Measurements from ENCODE around the gene STK40.

The STK40 gene

GRCh38 chr1:36385410-36386264 is at the start of gene STK40:
TSS of gene STK40 (minus strand) at chr1:36385924. CDS start at chr1:36361332, 24,592 bp downstream.
- DNase-seq = peak; percentile 98

GRCh38 chr1:36433102-36433501 is 47.4 kb upstream of the STK40 start:
- DNase-seq = no peak

GRCh38 chr1:36432616-36433015 is 46.9 kb upstream of the STK40 start:
- no peak for DNase-seq

- DNase-seq = peak in 1 of 2 experiments; percentile 11
These were observed 40.1 kb upstream of the STK40 start for GRCh38 chr1:36425791-36426190.

GRCh38 chr1:36421649-36422048 is 35.9 kb upstream of the STK40 start:
- no peak for DNase-seq

GRCh38 chr1:36420836-36421317 is 35.2 kb upstream of the STK40 start:
- peak; percentile 97 to 98 for DNase-seq

- no peak for DNase-seq
These were observed 34.7 kb upstream of the STK40 start for GRCh38 chr1:36420409-36420808.

- DNase-seq = no peak
These were observed 33.8 kb upstream of the STK40 start for GRCh38 chr1:36419569-36419968.

GRCh38 chr1:36419140-36419539 is 33.4 kb upstream of the STK40 start:
- DNase-seq = no peak

- DNase-seq = no peak
These were observed 32.2 kb upstream of the STK40 start for GRCh38 chr1:36417931-36418330.

GRCh38 chr1:36415661-36416326 is 30.1 kb upstream of the STK40 start:
- no peak for DNase-seq

- DNase-seq = no peak
These were observed 28.7 kb upstream of the STK40 start for GRCh38 chr1:36414384-36414783.

- DNase-seq = peak; percentile 43 to 65
These were observed 26.2 kb upstream of the STK40 start for GRCh38 chr1:36411674-36412648.

GRCh38 chr1:36408479-36408878 is 22.8 kb upstream of the STK40 start:
- DNase-seq = no peak

GRCh38 chr1:36406440-36406839 is 20.7 kb upstream of the STK40 start:
- DNase-seq = no peak

- no peak for DNase-seq
These were observed 16.8 kb upstream of the STK40 start for GRCh38 chr1:36402504-36402890.

GRCh38 chr1:36401602-36402503 is 16.1 kb upstream of the STK40 start:
- DNase-seq = no peak

- peak; percentile 71 to 73 for DNase-seq
These were observed 15.3 kb upstream of the STK40 start for GRCh38 chr1:36400825-36401601.

- DNase-seq = no peak
These were observed 14.7 kb upstream of the STK40 start for GRCh38 chr1:36400514-36400824.

GRCh38 chr1:36398370-36398977 is 12.8 kb upstream of the STK40 start:
- DNase-seq = no peak
